HG03103 (cell line): ENCODE measurements around the gene EFHD1.
"Not testable (repeated sequence)": the region's sequence is repeated elsewhere in the genome, so short reads cannot be mapped to it uniquely, and the experiment has no call there.

Source experiments
- ATAC-seq: cut with Tn5 transposase; IDR thresholded peaks from one replicate; pipeline ENCODE4 v1.9.1; 2021; ENCODE audit warnings: low read depth; ENCODE audit not compliant: unreplicated experiment

The EFHD1 gene

DNA sequence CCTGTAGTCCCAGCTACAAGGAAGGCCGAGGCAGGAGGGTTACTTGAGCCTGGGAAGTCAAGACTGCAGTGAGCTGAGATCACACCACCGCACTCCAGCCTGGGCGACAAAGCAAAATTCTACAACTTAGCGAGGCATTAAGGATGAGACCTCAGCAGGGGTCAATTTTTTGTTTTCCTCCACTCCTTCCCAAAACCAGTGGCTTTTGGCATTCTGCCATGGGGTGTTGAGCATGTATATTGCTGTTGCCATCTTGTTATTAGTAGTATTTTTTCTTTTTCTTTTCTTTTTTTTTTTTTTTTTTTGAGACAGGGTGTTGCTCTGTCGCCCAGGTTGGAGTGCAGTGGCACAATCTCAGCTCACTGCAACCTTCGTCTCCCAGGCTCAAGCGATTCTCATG lies 54.8 kb downstream of the EFHD1 start:
- ATAC-seq = no peak

DNA sequence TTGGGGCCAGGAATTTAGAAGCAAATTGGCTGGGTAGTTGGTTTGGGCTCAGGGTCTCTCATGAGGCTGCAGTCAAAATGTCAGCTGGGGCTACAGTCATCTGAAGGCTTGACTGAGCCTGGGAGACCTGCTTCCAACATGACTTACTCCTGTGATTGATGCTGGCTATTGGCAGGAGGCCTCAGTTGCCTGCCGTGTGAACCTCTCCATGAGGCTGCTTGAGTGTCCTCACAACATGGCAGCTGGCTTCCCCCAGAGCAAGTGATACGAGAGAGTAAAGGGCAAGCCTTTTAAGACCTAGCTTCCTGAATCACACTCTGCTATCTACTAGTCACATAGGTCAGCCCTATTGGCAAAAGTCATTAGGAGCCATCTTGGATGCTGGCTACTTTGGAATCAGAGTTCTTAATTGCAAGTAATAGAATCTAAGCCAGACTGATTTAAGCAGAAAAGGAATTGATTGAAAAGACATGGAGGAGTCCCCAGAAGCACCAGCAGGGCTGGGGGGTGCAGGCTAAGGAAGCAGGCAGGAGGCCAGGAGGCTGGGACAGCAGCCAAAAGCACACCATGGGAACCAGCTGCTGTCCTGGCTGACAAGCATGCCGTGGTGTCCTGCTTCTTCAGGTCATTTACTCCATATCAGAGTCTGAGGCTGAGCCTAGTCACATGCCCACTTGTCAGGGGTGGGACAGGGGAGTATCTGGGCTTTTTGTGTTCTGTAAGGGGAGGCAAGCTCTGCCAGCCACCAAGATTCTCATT lies 55.9 kb downstream of the EFHD1 start:
- no peak for ATAC-seq

DNA sequence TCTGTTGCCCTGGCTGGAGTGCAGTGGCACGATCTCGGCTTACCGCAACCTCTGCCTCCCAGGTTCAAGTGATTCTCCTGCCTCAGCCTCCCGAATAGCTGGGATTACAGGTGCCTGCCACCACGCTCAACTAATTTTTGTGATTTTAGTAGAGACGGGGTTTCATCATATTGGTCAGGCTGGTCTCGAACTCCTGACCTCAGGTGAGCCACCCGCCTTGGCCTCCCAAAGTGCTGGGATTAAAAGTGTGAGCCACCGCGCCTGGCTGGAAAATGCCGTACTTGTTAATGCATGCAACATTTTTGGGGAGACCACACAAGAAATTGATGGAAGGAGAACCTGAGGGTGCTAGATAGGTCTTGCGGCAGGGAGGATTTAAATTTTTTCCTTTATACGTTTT lies 57.7 kb downstream of the EFHD1 start:
- ATAC-seq = not testable (repeated sequence)

DNA sequence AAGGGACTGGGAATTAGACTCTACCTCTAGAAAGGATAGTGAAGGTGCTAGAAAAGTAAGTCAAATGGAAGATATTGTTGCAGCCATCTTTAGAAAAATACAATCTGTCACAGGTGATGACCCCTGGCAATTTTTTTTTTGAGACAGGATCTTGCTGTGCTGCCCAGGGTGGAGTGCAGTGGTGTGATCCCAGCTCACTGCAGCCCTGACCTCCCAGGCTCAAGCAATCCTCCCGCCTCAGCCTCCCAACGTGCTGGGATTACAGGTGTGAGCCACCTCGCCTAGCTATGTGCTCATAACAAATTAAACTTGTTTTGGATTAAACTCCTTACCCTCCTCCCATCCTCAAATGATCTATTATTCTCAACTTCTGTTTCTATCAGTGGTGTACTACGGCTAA lies 59.9 kb downstream of the EFHD1 start:
- no peak for ATAC-seq

DNA sequence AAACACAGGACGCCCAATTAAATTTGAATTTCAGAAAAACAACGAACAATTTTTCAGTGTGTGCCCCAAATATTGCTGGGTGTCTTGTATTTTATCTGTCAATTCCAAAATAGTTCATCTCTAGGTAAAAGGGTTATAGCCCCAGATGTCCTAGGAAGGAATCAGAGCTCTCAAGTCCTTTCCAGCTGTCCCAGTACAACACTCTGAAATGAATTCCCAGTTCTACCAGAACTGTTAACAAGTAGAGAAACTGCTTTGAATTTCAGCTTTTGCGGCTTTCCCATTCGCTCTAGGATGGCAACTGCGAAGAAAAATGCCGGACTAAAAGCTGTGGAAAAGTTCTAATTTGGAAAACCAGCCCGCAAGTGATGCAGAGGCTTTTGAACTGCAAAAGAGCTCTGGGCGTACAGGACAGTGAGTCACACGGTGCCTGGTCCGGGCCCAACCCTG lies 63.2 kb downstream of the EFHD1 start:
- no peak for ATAC-seq

DNA sequence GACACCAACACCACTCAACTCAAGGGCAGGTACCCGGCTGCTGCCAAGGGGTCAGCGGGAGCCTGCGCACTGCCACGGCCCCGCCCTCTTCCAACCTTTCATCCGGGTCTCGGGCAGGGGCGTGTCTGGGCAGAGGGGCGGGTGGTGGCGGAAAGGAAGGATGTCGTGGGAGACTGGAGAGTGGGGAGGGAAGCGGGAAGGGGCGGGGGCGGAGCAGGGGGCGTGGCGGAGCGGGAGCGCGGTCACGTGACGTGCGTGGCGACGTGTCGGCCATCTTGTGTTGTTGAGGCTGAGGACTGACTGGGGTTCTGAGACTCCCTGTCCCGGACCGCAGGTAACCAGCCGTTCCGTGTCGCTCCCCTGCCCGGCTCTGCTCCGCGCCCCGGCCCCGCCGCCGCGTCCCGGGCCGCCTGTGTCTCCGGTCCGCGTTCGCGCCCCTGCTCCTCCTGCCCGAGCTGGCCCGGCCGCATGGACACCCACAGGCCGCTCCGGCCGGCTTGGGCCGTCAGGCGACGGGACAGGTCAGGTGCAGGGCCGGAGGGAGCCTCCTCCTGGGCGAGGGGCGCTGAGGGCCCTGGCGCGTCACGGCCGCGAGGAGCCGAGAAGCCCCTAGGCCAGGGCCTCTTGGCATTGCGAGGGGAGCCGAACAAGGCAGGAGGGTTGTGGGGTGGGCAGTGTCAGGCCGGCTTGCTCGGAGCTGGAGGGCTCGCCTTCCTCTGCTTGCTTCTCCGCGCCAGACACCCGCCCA lies 63.8 kb downstream of the EFHD1 start, which contains the start of gene GIGYF2:
TSS of gene GIGYF2 (plus strand) at position 273 of the 748 bp plus-strand sequence. CDS start 37,867 bp downstream, outside the sequence.
- peak; percentile 78 for ATAC-seq

DNA sequence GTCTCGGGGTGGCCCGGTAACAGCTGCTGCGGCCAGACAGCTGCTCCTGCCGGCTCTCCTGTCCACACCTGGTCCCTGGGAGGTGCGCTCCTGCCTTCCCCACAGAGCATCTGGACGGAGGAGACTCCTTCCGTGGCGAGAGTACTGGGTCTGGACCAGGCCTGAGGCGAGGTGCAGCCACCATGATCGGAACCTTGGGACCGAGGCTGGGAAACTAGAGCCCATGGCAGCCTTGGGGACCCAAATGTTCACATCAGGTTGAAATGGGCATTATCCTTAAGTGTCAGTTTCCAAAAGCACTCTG lies 64.4 kb downstream of the EFHD1 start:
- ATAC-seq = peak; percentile 10

DNA sequence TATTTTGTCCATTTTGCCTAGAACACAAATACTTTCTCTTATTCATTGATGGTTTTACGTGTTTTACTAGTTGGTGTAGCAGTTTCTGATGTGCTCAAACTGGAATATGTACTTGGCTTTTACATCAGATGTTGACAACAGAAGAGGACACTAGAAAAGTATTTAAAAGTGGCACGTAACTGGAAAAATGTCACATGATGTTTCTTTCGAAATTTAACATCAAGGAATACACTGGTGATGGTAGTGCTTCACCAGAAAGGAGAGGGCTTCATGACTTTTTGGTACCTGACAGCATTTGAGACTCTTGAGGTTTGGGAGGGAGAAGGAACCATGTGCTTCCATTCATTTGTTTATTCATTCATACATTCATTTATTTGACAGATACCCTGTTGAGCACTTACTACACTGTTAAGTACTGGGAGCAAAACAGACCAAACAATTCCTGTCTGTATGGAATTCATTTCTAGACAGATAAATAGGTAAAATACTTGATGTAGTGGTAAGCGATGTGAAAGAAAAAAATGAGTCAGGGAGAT lies 65.2 kb downstream of the EFHD1 start:
- no peak for ATAC-seq

DNA sequence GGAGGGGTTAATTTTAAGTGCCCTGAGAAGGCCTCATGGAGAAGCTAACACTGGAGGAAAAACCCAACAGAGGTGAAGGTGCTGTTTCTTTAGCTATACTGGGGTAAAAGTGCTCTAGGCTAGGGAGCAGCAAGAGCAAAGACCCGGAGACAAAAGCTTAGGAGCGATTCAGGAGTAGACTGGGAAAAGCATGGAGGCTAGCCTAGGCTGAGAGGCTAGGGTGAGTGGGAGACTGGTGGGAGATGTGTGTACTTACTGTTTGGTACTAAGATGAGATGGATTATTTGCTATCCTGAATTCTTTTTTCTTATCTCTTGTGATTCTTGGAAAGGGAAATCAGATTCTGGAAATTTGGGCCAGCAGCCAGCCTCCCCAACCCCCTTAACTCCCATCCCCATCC lies 65.7 kb downstream of the EFHD1 start:
- ATAC-seq = no peak

DNA sequence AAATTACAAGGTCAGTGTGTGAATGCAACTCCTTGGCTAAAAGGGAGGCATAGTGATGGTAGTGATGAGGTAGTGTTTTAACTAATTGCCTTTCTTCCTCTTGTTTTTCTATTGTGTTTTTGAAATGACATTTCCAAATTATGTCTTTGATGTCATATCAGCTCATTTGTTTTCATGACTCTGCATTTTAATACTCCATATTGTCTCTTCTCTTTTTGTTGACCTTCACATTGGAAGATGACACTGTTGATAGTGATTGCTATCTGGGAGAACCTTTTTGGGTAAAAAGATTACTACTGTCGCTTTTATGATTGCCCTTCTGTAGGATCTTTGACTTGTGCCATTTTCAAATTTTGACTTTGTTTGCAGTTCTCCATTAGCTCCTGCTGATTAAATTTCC lies 66.8 kb downstream of the EFHD1 start:
- no peak for ATAC-seq

DNA sequence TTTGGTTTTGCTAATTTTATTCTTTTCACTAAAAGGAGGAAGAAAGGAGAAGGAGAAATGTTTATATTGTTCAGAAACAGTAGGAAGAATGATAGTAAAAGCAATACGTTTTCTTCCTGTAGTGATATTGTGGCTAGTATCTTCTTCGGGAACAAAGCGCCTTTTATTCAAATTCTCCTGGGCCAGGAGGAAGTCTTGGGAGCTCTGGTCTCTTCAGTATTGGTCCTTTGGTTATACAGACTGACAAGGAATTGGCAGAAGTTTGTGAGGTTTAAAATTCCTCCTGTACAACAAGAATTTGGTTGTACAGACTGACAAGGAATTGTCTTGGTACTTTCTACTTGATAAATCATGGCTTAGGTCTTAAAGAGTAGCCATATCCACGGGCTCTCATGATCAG lies 73.7 kb downstream of the EFHD1 start:
- ATAC-seq = no peak

DNA sequence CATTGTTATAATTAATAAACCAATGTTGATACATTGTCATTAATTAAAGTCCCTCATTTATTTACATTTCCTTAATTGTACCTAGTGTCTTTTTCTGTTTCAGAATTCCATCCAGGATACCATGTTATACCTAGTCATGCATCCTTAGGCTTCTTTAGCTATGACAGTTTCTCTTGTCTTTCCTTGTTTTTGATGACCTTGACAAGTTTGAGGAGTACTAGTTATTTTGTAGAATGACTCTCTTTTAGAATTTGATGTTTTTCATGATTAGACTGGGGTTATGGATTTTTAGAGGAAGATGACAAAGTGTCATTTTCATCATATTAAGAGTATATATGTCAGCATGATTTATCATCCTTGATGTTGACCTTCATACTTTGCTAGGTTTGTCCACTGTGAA lies 80.1 kb downstream of the EFHD1 start:
- no peak for ATAC-seq

DNA sequence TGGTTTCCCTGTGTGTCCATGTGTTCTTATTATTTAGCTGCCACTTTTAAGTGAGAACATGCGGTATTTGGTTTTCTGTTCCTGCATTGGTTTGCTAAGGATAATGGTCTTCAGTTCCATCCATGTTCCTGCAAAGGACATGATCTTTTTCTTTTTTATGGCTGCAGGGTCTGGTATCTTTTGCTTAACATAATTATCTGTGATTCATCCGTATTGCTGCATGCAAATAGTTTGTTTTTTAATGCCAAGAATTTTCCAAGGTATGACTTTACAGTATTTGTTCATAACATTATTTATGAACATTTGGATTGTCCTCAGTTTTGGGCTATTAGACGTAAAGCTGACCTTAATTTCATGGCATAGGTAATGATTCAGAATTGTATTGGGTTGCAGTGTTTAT lies 81.6 kb downstream of the EFHD1 start:
- no peak for ATAC-seq

DNA sequence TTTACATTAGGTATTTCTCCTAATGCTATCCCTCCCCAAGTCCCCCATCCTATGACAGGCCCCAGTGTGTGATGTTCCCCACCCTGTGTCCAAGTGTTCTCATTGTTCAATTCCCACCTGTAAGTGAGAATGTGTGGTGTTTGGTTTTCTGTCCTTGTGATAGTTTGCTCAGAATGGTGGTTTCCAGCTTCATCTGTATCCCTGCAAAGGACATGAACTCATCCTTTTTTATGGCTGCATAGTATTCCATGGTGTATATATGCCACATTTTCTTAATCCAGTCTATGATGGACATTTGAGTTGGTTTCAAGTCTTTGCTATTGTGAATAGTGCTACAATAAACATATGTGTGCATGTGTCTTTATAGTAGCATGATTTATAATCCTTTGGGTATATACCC lies 86.7 kb downstream of the EFHD1 start:
- ATAC-seq = not testable (repeated sequence)

DNA sequence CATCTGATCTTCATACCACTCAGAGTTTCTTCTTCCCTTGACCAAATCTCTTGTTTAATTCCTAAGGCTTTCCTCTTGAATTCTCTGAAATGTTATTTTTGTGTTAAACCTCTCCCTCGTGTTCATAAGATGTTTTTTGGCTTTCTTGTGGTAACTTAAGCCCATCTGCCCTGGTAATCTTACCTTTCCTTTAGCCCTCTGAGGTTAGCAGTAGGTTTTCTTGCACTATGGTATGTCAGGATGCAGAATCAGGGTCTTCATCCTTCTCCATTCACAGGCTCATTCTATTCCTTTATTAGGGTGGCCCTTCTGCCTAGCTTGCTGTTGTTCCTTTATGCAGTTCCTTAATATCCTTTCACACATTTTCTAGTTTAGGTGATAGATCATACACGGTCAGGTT lies 87.9 kb downstream of the EFHD1 start:
- ATAC-seq = no peak

DNA sequence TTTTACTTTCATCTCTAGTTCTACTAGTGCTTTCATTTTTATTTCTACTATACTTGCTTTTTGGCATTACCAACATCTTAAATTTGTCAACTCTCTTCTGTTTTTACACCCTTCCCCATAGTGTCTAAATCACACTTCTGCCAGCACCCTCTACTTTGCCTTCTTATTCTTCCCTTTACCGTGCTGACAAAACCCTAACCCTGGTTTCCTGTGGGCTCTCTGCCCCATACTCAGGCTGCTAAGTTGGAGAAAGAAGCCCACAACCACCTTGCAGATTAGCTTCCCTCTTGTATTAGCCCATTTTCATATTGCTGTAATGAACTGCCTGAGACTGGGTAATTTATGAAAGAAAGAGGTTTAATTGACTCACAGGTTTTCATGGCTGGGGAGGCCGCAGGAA lies 88.5 kb downstream of the EFHD1 start:
- ATAC-seq = no peak

DNA sequence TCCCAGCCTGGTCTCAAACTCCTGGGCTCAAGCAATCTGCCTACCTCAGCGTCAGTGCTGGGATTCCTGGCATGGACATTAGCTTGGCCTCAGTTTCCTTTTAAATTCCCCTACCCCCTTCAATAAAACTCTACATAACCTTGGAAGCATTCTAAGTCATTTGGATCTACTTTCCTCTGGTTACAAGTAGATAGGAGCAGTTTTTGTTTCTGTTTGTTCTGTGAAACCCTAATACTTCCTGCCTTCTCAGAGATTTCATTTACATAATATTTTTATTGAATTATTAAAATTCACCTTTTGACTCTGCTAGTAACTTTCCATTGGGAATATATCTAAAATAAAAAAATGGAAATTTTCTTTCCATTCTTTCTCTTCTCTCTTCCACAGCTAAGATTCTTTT lies 89.6 kb downstream of the EFHD1 start:
- ATAC-seq = no peak

DNA sequence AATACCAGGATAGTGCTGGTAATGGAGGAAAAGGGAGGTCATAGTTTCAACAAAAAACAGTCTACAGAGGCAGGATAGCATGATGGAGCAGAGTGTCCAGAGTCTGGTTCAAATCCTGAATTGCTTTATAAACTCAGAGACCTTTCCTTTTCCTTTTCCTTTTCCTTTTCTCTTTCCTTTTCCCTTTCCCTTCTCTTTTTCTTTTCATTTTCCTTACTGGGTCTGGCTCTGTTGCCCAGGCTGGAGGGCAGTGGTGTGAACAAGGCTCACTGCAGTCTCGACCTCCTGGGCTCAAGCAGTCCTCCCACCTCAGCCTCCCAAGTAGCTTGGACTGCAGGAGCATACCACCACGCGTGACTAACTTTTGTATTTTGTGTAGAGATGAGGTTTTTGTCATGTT lies 95.4 kb downstream of the EFHD1 start:
- ATAC-seq = no peak

DNA sequence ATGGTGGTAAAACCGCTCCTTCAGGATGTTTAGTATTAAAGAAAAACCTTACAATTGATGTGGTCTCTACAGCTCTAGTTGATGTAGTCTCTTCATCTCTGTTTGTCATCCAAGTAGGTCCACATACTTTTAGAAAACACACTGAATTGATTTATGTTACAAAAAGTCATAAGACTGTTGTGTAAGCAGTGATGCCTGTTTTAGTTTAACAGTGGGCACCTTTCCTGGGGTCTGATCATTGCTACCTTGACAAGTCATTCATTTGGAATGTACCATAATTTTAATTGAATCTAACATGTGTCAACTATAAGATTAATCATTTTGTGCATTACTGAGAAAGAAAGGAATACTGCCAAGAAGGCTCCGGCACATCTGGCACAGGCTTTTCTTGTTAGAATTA lies 98.1 kb downstream of the EFHD1 start:
- no peak for ATAC-seq
